Panc1 (cell line): ENCODE results near the gene EFNA5. TPM values are rescaled to one million over a fixed set of nuclear protein-coding genes. Genes with fewer than 3 reads are reported as not detected.
A peak's percentile ranks its signal among the peaks of the same experiment; 100 is the strongest.

Experiments used
- ATAC-seq: fragments of 200-7000 bp; cut with Tn5 transposase; 2 replicates; pipeline ENCODE4 v1.9.1; 2020; ENCODE audit warnings: mild to moderate bottlenecking, moderate library complexity
- BruUV-seq: library from RNA; stranded (reverse); fragments of 400-500 nt; replicated peaks from 2 replicates; lab custom pipeline; 2021; lab: Mats Ljungman, UMichigan
- CTCF ChIA-PET: fragments of 300-600 bp; sonication (Branson Sonifier 250); formaldehyde crosslinking; loops from one replicate; lab custom pipeline; 2022; ENCODE audit warnings: antibody characterized with exemption; lab: Charles Lee
- POLR2A ChIA-PET: fragments of 300-600 bp; sonication (Branson Sonifier 250); formaldehyde crosslinking; loops from one replicate; lab custom pipeline; 2022; ENCODE audit warnings: antibody characterized with exemption; lab: Charles Lee
- DNase-seq: peaks from one replicate; pipeline ENCODE4 v3.0.0-alpha.2; 2010; ENCODE audit warnings: low read depth, low spot score
- H3K27ac ChIP-seq: 2 replicates; pipeline ENCODE4 v1.5.1; 2011; ENCODE audit warnings: mild to moderate bottlenecking, low read length, inconsistent platforms
- H3K27me3 ChIP-seq: fragments of 200-500 bp; sonication (Bioruptor generic); 2 replicates; pipeline ENCODE4 v1.6.0; 2014; ENCODE audit warnings: low read length, inconsistent platforms; ENCODE audit not compliant: control insufficient read depth, insufficient read depth
- H3K36me3 ChIP-seq: fragments of 200-500 bp; sonication (Bioruptor generic); 2 replicates; pipeline ENCODE4 v1.5.1; 2014; ENCODE audit warnings: inconsistent platforms, mild to moderate bottlenecking, low read length, moderate library complexity; ENCODE audit not compliant: control insufficient read depth, insufficient read depth
- H3K4me1 ChIP-seq: 2 replicates; pipeline ENCODE4 v1.5.1; 2011; ENCODE audit warnings: inconsistent platforms, mild to moderate bottlenecking, low read length, moderate library complexity; ENCODE audit not compliant: control insufficient read depth, insufficient read depth
- H3K4me3 ChIP-seq, 2 experiments: 2 replicates each; pipeline ENCODE4 v1.5.1; 2011 to 2012; ENCODE audit warnings: low read depth in 2 of 2, low read length in 2 of 2, mild to moderate bottlenecking in 2 of 2, inconsistent platforms in 1 of 2, moderate library complexity in 1 of 2
- H3K9me3 ChIP-seq: fragments of 200-500 bp; sonication (Bioruptor generic); 2 replicates; pipeline ENCODE4 v1.5.1; 2014; ENCODE audit warnings: low read depth, mild to moderate bottlenecking, inconsistent platforms, low read length, moderate library complexity; ENCODE audit not compliant: control insufficient read depth, insufficient read depth
- CTCF ChIP-seq: fragments of 450-650 bp; IDR thresholded peaks from 2 replicates; pipeline ENCODE4 v1.5.1; 2017; ENCODE audit warnings: mild to moderate bottlenecking
- POLR2AphosphoS5 ChIP-seq: IDR thresholded peaks from 2 replicates; pipeline ENCODE4 v1.6.1; 2012; ENCODE audit warnings: mild to moderate bottlenecking, low read depth, low read length, moderate library complexity
- REST ChIP-seq, 2 experiments: IDR thresholded peaks; 2 replicates each; pipeline ENCODE4 v1.6.1; 2011 to 2012; ENCODE audit warnings: low read depth in 2 of 2, control low read depth in 1 of 2, low read length in 1 of 2, mild to moderate bottlenecking in 1 of 2, moderate library complexity in 1 of 2; ENCODE audit not compliant: insufficient read depth in 1 of 2
- SIN3A ChIP-seq: IDR thresholded peaks from 2 replicates; pipeline ENCODE4 v1.6.1; 2012; ENCODE audit warnings: low read depth, mild to moderate bottlenecking, low read length, moderate library complexity, borderline replicate concordance; ENCODE audit not compliant: insufficient read depth
- TCF7L2 ChIP-seq: IDR thresholded peaks from 2 replicates; pipeline ENCODE4 v1.6.1; 2011; ENCODE audit warnings: mild to moderate bottlenecking, low read depth, low read length, inconsistent platforms
- in situ Hi-C: cut with HindIII; loops from 2 replicates; pipeline ENCODE4 v1.10.0; 2016; ENCODE audit warnings: low sequenced_read_pairs, low pct_unique_long_range_greater_than_20kb
- intact Hi-C: fragments of 100-400 bp; cut with micrococcal nuclease; formaldehyde crosslinking; loops from one replicate; pipeline ENCODE4 v1.10.0; 2022; ENCODE audit not compliant: unreplicated experiment
- total RNA-seq: library from RNA; stranded (reverse); gene quantifications from one replicate; pipeline ENCODE4 v1.2.1, GENCODE V29; 2021; ENCODE audit not compliant: unreplicated experiment

The EFNA5 gene
- total RNA-seq, 1 experiment from 2014 or later = 30.5 TPM

- peak; percentile 80 for ATAC-seq
- in situ Hi-C loops = no loop called here
- H3K36me3 ChIP-seq = no peaks in the 10 kb centered on the region
- H3K4me1 ChIP-seq = peaks cover 19% of the 10 kb centered on the region
- H3K9me3 ChIP-seq = no peaks in the 10 kb centered on the region
- H3K27ac ChIP-seq = no peak overlapping the region
- H3K27me3 ChIP-seq = no peaks in the 10 kb centered on the region
- ChIA-PET POLR2A (no interaction called here), CTCF (no interaction called here)
- TF ChIP-seq POLR2AphosphoS5 = no peak
- no peak for TF ChIP-seq REST (IDR thresholded peaks at IDR 0.05; ENCODE audit: insufficient read depth in 1 of 2, low read depth in 2 of 2, low read length in 1 of 2)
- TF ChIP-seq SIN3A = no peak
- no peak for TF ChIP-seq TCF7L2
- TF ChIP-seq CTCF = no peak
- H3K4me3 ChIP-seq = no peak overlapping the region
- no peak for DNase-seq
- no TSS peak for BruUV-seq
- intact Hi-C loops = no loop called here
These were observed 59.9 kb downstream of the EFNA5 start for GRCh38 chr5:107610798-107611197.

- no peaks in the 10 kb centered on the region for H3K27me3 ChIP-seq
- no peak for DNase-seq
- ChIA-PET CTCF (no interaction called here), POLR2A (no interaction called here)
- no TSS peak for BruUV-seq
- in situ Hi-C loops (no loop called here), intact Hi-C loops (no loop called here)
- H3K4me3 ChIP-seq = no peak overlapping the region
- H3K9me3 ChIP-seq = no peaks in the 10 kb centered on the region
- H3K36me3 ChIP-seq = no peaks in the 10 kb centered on the region
- no peak for TF ChIP-seq SIN3A
- peak; percentile 21; the same call in 1 of the 2 replicates for TF ChIP-seq CTCF
- no peak overlapping the region for H3K27ac ChIP-seq
- peaks cover 25% of the 10 kb centered on the region for H3K4me1 ChIP-seq
- no peak for ATAC-seq
These were observed 62.9 kb downstream of the EFNA5 start for GRCh38 chr5:107607671-107608345.
